Endothelial cell of umbilical vein (primary cell): Measurements from ENCODE around the gene APOM.
A peak's percentile ranks its signal among the peaks of the same experiment; 100 is the strongest.

Experiments
- CTCF ChIP-seq, 2 donors: IDR thresholded peaks; 1 replicate in 1 of 2; 2 replicates in 1 of 2; pipeline ENCODE4 v1.5.1; 2011; ENCODE audit warnings: low read length in 2 of 2, mild to moderate bottlenecking in 2 of 2, moderate library complexity in 2 of 2, control low read depth in 1 of 2, inconsistent platforms in 1 of 2, low read depth in 1 of 2; ENCODE audit not compliant: insufficient read depth in 1 of 2; ENCODE audit errors: extremely low read depth in 1 of 2
- EZH2 ChIP-seq: IDR thresholded peaks from 2 replicates; pipeline ENCODE4 v1.6.1; 2012; ENCODE audit warnings: borderline replicate concordance, low read depth, mild to moderate bottlenecking, moderate library complexity, low read length, inconsistent platforms; ENCODE audit not compliant: severe bottlenecking
- FOS ChIP-seq: IDR thresholded peaks from 2 replicates; pipeline ENCODE4 v1.6.1; 2011; ENCODE audit warnings: mild to moderate bottlenecking, low read length, moderate library complexity, borderline replicate concordance; ENCODE audit not compliant: insufficient read depth
- JUN ChIP-seq: IDR thresholded peaks from 2 replicates; pipeline ENCODE4 v1.6.1; 2011; ENCODE audit warnings: borderline replicate concordance, low read depth; ENCODE audit not compliant: insufficient read length, insufficient read depth
- MAX ChIP-seq: IDR thresholded peaks from 2 replicates; pipeline ENCODE4 v1.6.1; 2011; ENCODE audit not compliant: insufficient read depth, insufficient read length
- MYC ChIP-seq: IDR thresholded peaks from one replicate; pipeline ENCODE4 v1.6.1; 2011; ENCODE audit warnings: mild to moderate bottlenecking, low read depth, low read length
- POLR2A ChIP-seq: IDR thresholded peaks from 2 replicates; pipeline ENCODE4 v1.6.1; 2012; ENCODE audit warnings: low read depth, mild to moderate bottlenecking, control low read depth, low read length
- POLR2AphosphoS5 ChIP-seq: IDR thresholded peaks from 2 replicates; pipeline ENCODE4 v1.6.1; 2012; ENCODE audit warnings: low read depth, mild to moderate bottlenecking, control low read depth, low read length, moderate library complexity; ENCODE audit not compliant: insufficient read depth

GRCh38 chr6:31652925-31653724 lies 2.6 kb upstream of the APOM start:
- no peak for TF ChIP-seq CTCF (IDR thresholded peaks at IDR 0.05; ENCODE audit: extremely low read depth in 1 of 2, insufficient read depth in 1 of 2, low read depth in 1 of 2, low read length in 2 of 2)
- no peak for TF ChIP-seq MYC
- TF ChIP-seq EZH2 = no peak
- TF ChIP-seq POLR2AphosphoS5 = peak; percentile 22
- TF ChIP-seq POLR2A = no peak
- no peak for TF ChIP-seq MAX
- TF ChIP-seq JUN = no peak
- TF ChIP-seq FOS = no peak
